RWPE1 (cell line): ENCODE measurements around the gene PTGDR2.

Experiments
- CTCF ChIA-PET: fragments of 350-600 bp; sonication (Branson Sonifier 250); formaldehyde crosslinking; extraction: SDS; loops from one replicate; lab custom pipeline; 2021; lab: Yijun Ruan, JAX
- POLR2A ChIA-PET: fragments of 400-600 bp; formaldehyde crosslinking; extraction: SDS; loops from one replicate; lab custom pipeline; 2020; ENCODE audit warnings: antibody characterized with exemption; ENCODE audit not compliant: low non-redundant PET; lab: Yijun Ruan, JAX
- DNase-seq: peaks from one replicate; pipeline ENCODE4 v3.0.0; 2012; ENCODE audit warnings: low spot score
- H3K27ac ChIP-seq: fragments of 450-650 bp; 2 replicates; pipeline ENCODE4 v1.5.1; 2017
- CTCF ChIP-seq: fragments of 450-650 bp; conservative IDR thresholded peaks from 2 replicates; pipeline ENCODE4 v1.5.1; 2017; ENCODE audit warnings: low read depth, mild to moderate bottlenecking

The PTGDR2 gene

GRCh38 chr11:60860943-60861342 is 5.2 kb upstream of the PTGDR2 start:
- POLR2A ChIA-PET: no interaction called here

DNA sequence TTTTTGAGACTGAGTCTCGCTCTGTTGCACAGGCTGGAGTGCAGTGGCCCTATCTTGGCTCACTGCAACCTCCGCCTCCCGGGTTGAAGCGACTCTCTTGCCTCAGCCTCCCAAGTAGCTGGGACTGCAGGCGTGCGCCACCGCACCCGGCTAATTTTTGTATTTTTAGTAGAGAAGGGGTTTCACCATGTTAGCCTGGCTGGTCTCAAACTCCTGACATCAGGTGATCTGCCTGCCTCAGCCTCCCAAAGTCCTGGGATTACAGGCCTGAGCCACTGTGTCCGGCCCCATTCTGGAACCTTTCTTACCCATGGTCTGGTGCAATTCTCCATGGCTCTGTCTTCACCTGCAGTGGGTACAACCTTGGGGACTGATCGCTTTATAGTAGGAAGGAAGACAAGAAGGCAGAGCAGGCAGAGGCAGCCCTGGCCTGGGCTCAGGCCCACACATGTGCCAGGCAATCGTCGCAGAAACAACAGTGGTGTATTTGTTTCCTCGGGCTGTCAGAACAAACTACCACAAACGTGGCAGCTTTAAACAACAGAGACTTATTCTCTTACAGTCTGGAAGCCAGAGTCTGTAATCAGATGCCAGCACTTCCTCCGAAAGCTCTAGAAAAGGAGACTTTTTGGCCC is 4.0 kb upstream of the PTGDR2 start:
- ChIA-PET CTCF (interaction anchor here (0.8 kb wide), 1 partner anchor 9 kb away, joined by 3 read pairs; no protein-coding TSS in a partner anchor), POLR2A (no interaction called here)
- DNase-seq: no peak
- H3K27ac ChIP-seq: no peak overlapping the region
- TF ChIP-seq CTCF: no peak

More at GRCh38 chr11:60860943-60861342, 5.2 kb upstream of the PTGDR2 start:
- DNase-seq: no peak
- CTCF ChIA-PET: no interaction called here
- no peak for TF ChIP-seq CTCF
- no peak overlapping the region for H3K27ac ChIP-seq

DNA sequence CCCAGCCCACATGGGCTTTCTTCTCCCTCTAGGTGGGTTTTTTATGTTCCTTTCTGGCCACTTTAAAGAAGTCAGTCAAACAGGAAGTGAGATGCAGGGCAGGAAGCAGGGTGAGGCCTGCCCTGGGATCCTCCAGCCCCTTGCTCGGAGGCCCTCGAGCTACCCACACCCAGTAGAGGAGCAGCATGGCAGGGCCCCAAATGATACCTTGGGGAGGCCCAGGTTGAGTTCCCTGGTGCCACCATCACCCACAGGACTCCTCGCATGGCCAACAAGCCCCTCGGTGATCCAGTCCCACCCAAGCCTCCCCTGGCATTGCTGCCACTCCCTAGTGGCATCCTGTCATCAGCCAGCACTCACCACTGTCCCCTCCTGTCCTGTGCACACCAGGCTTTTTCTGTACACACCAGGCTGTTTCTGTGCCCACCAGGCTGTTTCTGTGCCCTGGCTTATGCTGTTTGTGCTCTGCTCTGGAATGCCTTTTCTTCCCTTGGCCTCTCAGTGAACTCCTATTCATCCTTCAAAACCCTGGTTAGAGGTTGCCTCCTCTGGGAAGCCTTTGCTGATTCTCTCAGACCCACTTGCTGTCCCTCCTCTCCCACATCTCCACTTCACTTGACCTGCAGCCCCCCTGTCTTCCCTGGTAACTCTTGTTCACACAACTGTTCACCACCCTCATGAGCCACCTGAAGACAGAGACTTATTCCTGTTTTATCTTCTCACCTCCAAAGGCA is 3.1 kb upstream of the PTGDR2 start:
- DNase-seq: no peak
- ChIA-PET POLR2A (no interaction called here), CTCF (no interaction called here)
- no peak for TF ChIP-seq CTCF
- no peak overlapping the region for H3K27ac ChIP-seq

GRCh38 chr11:60858236-60858635 is 2.5 kb upstream of the PTGDR2 start:
- POLR2A ChIA-PET: no interaction called here
- DNase-seq: no peak
- H3K27ac ChIP-seq: no peak overlapping the region
- no peak for TF ChIP-seq CTCF
- CTCF ChIA-PET: no interaction called here

DNA sequence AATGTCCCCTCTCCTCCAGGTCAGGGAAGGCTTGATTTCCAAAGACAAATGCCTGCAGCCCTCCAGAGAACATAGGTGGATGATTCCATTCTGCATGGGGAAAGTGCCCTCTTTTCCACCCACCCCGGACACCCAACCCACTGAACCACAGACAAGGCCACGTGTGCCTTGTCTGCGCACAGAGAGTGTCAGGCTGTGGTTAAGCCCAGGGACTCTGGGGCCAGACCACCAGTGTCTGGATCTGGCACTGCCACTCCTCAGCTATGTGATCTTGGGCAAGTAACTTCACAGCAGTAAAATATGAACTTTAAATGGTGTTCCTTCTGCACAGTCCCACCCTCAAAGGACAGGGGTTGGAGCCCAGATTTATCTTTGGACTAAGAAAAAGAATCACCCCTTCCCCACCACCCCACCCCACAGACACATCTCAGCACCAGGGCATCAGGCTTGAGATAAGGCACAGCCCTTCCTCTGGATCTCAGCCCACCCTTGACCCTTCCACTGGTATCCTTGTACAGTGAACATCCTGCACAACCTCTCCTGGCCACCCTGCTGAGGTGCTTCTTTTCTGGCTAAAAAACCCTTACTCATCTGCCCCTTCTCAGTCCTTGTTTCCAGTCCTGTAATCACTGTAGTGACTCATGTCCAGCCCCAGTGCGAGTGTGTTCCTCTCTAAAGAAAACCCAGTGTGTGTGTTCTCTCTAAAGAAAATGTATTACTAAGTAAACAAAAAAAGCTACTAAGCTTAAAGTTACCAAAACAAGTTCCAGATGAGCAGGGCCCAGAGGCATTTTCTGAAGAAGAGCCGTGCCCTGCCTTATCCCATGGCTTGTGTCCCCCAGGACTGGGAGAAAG is 1.9 kb upstream of the PTGDR2 start:
- no peak for DNase-seq
- ChIA-PET POLR2A (no interaction called here), CTCF (no interaction called here)
- no peak for TF ChIP-seq CTCF
- H3K27ac ChIP-seq: no peak overlapping the region
